GM21381 (cell line): Measurements from ENCODE around the gene VDAC2.
"Not testable (repeated sequence)": the region's sequence is repeated elsewhere in the genome, so short reads cannot be mapped to it uniquely, and the experiment has no call there.

Source experiments
- ATAC-seq: cut with Tn5 transposase; IDR thresholded peaks from one replicate; pipeline ENCODE4 v1.9.1; 2021; ENCODE audit warnings: mild to moderate bottlenecking, moderate library complexity; ENCODE audit not compliant: unreplicated experiment

Gene VDAC2

DNA sequence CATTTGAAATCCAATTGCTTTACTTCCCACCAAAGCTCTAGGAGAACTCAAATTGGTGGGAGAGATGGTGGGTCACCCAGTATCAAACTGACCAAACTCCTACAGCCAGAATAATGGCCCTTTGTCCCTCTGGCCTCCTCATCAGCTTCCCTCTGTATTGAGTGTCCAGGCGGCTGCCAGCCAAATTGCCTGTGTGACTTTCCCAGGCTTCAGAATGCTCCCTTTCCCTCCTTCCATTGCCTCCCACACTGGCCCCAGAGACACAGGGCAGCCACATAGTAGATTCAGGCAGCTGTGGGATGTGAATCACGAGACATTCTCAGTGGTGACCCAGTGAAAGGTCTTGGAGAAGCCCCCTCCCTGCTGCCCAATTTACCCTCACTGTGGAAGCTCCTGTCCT is 12.7 kb upstream of the VDAC2 start:
- no peak for ATAC-seq

DNA sequence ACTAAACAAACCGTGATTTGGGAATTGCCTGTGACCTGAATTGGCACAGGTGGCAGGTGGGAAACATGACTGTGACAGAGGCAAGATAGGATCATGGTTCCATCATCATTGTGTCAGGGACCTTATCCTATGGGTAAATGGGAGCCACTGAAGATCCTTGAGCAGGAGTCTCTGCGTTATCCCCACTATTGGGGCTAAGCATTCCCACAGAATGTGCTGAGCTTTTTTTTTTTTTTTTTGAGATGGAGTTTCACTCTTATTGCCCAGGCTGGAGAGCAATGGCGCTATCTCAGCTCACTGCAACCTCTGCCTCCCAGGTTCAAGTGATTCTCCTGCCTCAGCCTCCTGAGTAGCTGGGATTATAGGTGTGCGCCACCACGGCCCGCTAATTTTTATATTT is 10.6 kb upstream of the VDAC2 start:
- not testable (repeated sequence) for ATAC-seq

DNA sequence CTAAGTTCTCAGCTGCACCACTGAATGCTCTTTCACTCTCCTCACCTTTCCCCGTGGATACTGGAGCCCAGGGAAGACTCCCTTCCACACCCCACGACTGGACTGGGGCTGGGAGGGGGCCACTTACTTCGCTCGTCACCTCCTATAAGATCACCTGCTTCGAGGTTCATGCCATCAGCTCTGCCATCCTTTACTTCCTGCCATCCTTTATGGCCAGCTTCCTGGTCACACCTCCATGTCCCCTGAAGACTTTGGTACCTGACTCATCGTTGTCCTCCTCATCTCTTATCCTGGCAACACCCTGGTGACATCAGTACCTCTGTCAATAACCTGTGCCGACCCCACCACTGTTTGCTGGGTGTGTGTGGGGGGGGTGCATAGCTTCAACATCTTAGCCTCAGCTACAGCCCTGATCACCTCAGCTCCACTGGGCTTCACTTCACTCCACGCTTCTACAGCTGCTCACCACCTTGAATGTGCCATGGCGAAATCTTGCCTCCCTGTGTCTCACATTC is 8.7 kb upstream of the VDAC2 start:
- no peak for ATAC-seq

DNA sequence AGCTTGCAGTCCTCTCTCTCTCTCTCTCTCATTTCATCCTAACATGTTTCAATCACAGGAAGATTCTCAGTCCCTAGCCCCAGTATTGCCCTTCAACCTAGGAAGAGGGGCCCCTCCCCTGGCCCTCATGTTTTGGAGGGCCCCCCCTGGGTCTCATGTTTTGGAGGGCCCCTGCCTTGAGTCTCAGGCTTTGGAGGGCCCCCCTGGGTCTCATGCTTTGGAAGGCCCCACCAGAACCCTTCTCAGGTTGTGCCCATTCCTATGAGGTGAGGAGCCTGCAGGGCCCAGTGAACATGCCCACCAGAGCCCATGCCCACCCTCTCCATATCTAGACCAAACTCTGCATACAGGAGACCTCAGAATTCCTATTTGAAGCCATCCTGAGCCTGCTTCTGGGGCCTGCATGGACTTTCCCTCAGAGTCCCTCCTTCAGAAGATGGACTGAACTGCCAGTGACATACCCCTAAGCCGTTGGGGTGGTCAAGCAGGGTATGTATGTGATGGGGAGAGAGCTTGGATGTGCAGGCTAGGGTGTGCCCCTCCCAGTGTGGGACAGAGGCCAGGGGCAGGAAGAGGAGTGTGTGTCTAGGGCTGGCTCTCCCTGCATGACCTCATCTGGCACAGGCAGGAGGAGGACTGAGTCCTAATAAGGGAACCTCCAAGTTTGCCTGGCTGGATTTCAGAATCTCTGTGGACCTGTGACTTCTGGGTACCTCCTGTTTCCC is 8.1 kb upstream of the VDAC2 start:
- no peak for ATAC-seq

DNA sequence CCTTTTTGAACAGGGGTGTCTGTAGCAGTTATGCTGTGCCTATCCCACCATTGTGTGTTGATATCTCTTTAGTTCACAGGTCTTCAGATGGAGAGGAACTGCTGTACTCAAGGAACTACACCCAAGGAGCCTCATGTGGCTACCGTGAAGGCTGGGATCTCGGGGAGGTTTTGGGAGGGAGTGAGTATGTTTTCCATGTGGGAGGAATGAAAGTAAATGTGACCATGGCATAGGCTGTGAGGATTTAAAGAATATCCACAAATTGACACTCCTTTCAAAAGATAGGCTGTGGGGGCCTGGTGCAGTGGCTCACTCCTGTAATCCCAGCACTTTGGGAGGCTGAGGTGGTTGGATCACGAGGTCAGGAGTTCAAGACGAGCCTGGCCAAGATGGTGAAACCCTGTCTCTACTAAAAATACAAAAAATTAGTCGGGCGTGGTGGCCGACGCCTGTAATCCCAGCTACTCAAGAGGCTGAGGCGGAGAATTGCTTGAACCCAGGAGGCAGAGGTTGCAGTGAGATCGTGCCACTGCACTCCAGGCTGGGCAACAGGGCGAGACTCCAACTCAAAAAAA is 7.5 kb upstream of the VDAC2 start:
- ATAC-seq: not testable (repeated sequence)

DNA sequence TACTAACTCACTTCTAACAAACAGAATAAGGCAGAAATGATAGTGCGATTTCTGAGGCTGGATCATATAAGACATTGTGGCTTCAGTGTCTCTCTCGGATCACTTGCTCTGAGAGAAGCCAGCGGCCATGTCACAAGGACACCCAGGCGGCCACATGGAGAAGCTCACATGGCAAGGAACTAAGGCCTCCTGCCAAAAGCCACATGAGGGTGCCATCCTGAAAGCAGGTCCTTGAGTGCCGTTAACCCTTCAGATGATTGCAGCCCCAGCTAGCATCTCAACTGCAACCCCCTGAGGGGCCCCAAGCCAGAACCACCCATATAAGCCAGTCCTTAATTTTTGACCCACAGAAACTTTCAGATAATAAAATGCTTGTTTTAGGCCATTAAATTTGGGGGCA is 6.9 kb upstream of the VDAC2 start:
- ATAC-seq: no peak

DNA sequence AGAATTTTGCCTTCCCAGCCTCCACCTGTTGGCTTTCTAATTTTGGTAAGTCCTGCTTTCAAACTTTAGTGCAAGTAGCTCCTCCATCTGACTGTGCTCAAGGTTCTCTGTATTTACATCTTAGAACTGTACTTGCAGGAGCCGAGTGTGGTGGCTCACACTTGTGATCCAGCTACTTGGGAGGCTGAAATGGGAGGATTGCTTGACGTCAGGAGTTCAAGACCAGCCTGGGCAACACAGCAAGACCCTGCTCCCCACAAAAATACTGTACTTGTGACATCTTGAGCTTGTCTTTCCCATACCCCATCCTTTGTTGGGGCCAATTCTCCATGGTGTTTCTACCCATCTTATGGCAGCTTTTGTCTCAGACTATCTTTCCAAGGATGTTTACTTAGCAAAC is 4.7 kb upstream of the VDAC2 start:
- no peak for ATAC-seq

DNA sequence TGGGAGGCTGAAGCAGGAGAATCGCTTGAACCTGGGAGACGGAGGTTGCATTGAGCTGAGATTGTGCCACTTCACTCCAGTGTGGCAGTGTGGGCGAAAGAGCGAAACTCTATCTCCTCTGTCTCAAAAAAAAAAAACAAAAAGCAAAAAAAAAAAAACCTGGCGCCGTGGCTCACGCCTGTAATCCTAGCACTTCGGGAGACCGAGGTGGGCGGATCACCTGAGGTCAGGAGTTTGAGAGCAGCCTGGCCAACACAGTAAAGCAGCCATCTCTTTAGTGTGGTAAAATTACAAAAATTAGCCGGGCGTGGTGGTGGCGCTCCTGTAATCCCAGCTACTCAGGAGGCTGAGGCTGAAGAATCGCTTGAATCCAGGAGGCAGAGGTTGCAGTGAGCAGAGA is 4.0 kb upstream of the VDAC2 start:
- ATAC-seq: not testable (repeated sequence)

DNA sequence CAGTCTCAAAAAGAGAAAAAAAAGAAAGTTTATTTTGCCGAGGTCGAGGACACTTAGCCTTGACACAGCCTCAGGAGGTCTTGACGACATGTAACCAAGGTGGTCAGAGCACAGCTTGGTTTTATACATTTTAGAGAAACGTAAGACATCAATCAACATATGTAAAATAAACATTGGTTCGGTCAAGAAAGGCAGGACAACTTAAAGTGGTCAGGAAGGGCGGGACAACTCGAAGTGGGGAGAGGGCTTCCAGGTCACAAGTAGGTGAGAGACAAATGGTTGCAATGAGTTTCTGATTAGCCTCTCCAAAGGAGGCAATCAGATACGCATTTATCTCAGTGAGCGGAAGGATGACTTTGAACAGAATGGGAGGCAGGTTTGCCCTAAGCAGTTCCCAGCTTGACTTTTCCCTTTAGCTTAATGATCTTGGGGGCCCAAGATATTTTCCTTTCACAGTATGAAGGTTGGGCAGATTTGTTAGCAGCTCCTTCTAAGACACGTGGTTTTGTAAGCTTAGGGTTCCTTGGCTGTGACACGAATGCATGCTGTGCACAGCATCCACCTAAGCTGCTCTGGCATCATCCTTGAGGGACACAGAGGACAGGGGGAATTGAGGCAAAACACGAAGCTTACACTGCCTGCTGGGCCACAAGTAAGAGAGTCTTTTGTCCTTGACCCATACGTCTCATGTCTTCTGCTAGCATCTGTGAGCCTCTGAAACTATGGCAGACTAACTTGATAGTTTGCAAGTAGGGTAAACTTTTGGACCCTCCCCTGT is 3.3 kb upstream of the VDAC2 start:
- ATAC-seq: no peak

DNA sequence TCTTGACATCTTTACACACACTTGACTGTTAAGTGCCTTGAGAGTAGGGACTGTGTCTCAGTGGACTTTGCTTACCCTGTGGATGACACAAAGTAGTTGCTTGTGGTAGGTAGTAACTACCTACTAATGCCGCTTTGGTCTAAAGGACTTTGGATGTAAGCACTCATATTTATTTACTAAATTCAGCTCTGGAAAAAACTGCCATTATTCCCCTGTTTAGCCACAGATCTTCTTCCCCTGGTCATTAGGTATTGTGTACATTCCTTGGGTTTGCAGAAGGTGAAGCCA is 2.8 kb upstream of the VDAC2 start:
- ATAC-seq: no peak

DNA sequence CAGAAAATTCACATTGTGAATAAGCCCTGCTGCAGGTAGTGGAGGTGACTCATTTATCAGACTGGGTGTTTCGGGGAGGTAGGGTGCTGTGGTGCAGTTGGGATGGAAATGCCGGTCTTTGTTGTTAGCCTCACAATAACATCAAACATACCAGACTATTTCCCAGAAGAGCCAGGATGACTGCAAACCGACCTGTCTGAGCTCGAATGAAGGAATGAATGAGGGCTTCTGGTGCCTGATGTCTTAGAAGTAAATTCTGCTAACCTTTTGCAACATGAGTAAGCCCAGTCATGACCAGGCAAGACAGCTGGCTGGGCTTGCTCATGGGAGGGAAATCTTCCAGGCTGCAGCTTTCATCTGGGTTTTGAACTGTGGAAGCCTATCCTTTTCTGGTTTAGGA is 2.4 kb upstream of the VDAC2 start:
- no peak for ATAC-seq

DNA sequence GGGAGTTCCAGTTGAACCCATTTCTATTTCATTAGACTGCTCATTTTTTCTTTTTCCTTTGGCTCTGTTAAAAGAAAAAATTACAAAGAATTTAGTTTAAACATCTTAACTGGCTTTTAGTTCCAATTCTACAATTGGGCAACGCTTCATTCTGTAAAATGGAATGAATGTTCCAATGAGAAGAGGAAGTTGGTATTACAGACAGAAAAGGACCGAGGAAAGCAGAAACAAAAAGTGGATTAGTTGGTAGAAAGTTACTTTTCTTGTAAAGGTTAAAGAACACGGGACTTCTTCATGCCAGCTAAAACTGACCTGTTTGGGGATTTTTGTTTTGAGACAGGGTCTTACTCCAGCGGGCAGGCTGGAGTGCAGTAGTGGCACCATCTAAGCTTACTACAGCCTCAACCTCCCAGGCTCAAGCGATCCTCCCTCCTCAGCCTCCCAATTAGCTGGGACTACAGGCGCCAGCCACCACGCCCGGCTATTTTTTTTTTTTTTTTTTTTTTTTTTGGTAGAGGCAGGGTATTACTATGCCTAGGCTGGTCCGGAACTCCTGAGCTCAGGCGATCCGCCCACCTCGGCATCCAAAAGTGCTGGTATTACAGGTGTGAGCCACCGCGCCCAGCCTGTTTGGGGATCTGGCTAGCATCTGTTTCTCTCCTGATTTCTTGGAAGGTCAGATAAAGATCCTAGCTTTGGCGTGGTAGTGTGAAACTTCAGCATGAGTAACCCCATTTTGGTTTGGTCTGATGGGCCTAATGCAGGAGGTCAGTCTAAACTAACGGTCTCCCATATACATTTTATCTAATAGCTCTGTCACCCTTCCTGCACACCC is 1.3 kb upstream of the VDAC2 start:
- no peak for ATAC-seq

DNA sequence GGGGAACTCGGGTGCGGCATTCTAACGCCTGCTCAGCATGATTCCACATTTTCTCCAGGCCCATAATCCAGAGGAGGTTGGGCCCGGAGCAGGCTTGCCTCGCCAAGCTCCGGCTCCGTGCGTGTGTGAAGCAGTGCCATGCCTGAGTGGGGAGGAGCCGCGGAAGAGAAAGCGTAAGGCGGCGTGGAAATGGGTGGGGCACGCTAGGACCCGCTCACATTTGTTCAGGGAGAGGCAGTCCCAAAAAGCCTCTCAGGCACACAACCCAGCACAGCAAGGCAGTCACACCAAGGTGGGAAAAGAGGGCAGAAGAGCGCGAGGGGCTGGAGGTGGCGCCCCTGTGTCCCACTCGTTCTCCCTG is 695 bp upstream of the VDAC2 start:
- ATAC-seq: peak; percentile 53

DNA sequence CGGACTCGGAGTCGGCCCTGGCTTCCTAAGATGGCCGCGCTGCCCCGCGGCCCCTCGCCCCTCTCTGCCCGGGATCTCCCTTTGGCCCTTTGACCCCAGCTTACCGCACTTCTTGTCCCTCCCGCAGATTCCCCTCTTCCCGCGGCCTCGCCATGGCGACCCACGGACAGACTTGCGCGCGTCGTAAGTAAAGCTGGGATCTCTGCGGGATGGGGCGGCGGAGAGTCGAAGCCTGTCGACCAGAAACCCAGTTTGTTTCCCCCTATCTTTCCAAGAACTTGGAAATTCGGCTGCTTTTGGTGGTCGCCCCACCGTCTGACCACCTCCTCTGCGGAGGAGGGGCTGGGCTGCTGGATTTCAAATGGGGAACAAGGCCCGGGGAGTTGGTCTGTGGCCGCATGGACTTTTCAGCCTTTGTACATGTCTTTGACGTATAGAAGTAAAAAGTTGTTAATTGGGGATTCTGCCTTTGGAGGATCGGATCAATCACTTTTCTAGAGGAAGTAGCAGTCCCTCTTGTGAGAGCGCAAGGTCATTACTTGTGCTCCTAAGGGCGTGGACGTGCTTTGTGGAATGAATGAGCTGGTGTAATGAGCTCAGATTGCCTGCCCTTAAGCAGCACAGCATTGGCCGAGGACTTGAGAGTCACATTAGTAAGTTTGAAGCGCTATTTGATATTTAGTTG is 553 bp downstream of the VDAC2 start:
- no peak for ATAC-seq

DNA sequence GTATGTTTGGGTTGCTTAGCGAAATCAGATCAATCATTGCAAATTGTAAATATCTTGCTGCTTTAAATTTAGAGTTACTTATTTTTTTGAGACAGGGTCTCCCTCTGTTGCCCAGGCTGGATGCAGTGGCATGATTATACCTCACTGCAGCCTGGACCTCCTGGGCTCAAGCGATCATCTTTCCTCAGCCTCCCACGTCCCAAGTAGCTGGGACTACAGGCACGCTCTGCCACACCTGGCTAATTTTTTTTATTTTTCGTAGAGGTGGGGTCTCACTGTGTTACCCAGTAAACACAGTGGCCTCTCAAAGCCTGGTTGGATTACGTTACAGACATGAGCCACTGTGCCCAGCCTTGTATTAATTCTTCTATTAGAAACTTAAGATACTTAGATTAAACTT is 1.7 kb downstream of the VDAC2 start:
- ATAC-seq: no peak

DNA sequence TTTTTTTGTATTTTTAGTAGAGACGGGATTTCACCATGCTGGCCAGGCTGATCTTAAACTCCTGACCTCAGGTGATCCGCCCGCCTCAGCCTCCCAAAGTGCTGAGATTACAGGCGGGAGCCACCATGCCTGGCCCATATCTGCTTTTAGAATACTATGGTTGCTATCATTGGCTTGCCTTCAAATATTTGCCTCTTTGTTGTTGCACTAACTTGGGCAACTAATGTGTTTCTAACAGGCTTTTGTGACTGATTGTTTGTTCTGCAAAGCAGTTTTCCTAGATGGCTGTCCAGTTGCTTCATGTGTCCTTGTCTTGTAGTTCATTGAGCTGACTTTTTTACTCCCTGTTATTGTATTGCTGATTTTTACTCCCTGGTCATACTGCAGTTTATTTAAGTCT is 9.7 kb downstream of the VDAC2 start:
- ATAC-seq: no peak

DNA sequence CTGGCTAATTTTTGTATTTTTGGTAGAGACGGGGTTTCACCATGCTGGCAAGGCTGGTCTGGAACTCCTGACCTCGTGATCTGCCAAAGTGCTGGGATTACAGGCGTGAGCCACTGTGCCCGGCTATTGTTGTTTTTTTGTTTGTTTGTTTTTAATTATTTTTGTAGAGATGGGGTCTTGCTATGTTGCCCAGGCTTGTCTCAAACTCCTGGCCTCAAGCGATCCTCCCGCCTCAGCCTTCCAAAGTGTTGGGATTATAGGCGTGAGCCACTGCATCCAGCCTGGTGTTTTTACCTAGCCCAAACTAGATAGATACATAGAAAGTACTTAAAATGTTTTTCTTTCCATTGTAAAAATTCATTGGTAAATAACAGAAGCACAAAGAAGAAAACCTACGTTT is 10.9 kb downstream of the VDAC2 start:
- not testable (repeated sequence) for ATAC-seq

DNA sequence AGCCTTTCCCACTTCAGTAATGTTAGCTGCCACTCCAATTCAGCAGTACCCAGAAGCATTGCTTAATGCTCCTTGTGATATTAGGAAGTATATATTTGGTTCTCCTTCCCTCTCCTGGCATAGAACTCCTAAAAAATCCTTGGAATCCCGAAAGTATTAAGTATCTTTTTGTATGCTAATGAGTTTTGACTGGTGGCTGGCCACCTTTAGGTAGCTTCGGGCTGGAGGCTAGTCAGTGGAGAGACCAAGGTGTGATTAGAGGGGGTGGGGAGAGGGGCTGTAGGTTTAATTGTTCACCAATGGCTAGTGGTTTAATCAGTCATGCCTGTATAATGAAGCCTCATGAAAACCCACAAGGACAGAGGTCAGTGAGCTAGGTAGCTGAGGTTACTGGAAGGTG is 12.9 kb downstream of the VDAC2 start:
- no peak for ATAC-seq

DNA sequence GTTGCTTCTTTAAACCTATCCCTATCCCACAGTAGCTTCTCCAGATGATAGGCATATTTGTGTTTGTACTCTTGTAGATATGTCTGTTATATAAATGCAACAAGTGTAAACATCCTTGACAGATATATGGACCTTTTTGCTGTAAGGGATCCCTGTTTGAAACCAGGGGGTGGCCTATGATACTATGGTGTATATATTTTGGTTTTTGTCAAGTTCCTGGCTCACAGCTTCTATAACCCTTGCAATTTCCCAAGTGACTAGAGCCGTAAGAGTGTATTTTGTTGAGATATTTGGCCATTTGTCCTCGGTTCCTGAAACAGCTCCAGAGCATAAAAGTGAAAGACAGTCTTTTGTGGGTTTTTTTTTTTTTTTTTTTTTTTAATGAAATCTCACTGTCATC is 15.5 kb downstream of the VDAC2 start:
- no peak for ATAC-seq

DNA sequence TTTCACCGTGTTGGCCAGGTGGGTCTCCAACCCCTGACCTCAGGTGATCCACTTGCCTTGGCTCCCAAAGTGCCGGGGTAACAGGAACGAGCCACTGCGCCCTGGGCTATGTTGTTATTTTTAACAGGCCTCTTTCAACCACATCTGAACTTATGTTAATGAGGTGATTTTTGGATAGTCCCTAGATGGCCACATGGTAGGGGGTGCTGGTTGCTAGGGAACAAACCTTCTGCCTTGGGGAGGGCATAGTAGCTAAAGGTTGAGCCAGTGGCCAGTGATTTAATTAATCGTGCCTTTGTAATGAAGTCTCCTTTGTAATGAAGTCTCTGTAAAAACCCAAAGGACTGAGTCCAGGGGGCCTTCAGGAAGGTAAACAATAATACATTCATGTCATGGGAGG is 16.1 kb downstream of the VDAC2 start:
- no peak for ATAC-seq

DNA sequence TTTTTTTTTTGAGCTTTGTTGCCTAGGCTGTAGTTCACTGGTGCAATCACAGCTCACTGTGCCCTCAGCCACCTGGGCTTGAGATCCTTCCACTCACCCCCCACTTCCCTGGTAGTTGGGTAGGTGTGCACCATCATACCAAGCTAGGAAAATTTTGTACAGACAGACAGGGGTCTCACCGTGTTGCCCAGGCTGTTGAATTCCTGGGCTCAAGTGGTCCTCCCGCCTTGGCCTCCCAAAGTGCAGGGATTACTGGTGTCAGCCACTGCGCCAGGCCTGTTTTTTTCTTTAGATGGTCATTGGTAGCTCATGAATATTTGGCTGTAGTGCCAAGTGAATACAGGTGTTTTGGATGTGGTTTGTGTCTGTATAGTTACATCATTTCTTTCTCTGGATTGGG is 17.7 kb downstream of the VDAC2 start:
- no peak for ATAC-seq
